ENCODE data around the gene RBM19.

Gene RBM19

GRCh38 chr12:113861708-113862312 lies 104.3 kb downstream of the RBM19 start:
- Histone ChIP-seq H3K4me1 (ENCODE audit: control insufficient read depth, insufficient read depth, low read length) (no peaks in the 10 kb centered on the region), H3K9ac (ENCODE audit: low read length) (no peak overlapping the region), H3K27me3 (ENCODE audit: control insufficient read depth, insufficient read depth, low read length) (no peaks in the 10 kb centered on the region), H3K4me3 (ENCODE audit: low read length) (no peak overlapping the region), H3K36me3 (ENCODE audit: control insufficient read depth, insufficient read depth, low read length) (peaks cover 5% of the 10 kb centered on the region), H3K9me3 (ENCODE audit: control insufficient read depth, low read length) (no peaks in the 10 kb centered on the region)

DNA sequence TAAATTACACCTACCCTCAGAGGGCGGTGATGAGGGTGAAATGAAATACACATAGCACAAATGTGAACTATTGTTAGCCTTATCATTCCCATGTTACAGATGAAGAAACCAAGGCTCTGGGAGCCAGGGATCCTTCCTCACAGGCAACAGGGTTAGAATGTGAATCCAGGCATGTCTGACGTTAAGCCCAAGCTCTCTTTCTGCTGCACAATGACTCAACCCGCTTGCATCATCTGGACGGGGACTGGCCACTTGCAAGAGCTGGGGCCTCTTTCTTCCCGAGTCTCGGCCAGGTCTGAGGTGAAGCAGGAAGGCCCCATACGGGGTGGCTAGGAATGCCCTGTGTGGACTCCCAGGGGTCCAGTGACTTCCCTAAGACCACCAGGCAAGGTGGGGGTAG lies 105.2 kb downstream of the RBM19 start:
- Histone ChIP-seq H3K27me3 (ENCODE audit: control insufficient read depth, insufficient read depth, low read length) (no peaks in the 10 kb centered on the region), H3K4me3 (ENCODE audit: low read length) (no peak overlapping the region), H3K9me3 (ENCODE audit: control insufficient read depth, low read length) (no peaks in the 10 kb centered on the region), H3K4me1 (ENCODE audit: control insufficient read depth, insufficient read depth, low read length) (no peaks in the 10 kb centered on the region), H3K9ac (ENCODE audit: low read length) (no peak overlapping the region), H3K36me3 (ENCODE audit: control insufficient read depth, insufficient read depth, low read length) (peaks cover 7% of the 10 kb centered on the region)

GRCh38 chr12:113860059-113860820 lies 105.9 kb downstream of the RBM19 start:
- no peak overlapping the region for H3K9ac ChIP-seq (ENCODE audit: low read length)
- H3K9me3 ChIP-seq (ENCODE audit: control insufficient read depth, low read length), result no peaks in the 10 kb centered on the region
- H3K27me3 ChIP-seq (ENCODE audit: control insufficient read depth, insufficient read depth, low read length), result no peaks in the 10 kb centered on the region
- H3K4me3 ChIP-seq (ENCODE audit: low read length), result no peak overlapping the region
- H3K4me1 ChIP-seq (ENCODE audit: control insufficient read depth, insufficient read depth, low read length), result no peaks in the 10 kb centered on the region
- H3K36me3 ChIP-seq (ENCODE audit: control insufficient read depth, insufficient read depth, low read length), result peaks cover 7% of the 10 kb centered on the region

- no peak overlapping the region for H3K9ac ChIP-seq (ENCODE audit: low read length)
Measured at GRCh38 chr12:113858841-113859386, 107.2 kb downstream of the RBM19 start.

DNA sequence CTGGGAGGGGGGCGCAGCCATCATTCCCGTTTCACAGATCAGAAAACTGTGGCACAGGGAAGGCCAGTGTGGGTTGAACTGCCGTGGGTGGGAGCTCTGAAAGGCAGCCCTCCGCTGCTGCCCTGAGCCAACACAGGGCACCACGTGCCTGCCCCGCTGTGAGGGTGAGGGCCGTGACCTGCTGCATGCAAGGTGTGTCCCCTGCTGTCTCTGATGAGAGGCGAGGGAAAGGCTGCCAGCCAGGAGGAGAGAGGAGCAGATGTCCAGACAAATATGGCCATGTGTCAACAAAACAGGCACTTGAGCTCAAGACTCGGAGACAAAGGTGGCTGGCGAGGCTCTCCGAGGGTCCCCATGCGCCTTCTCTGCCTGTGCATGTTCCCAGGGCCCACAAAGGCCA lies 108.8 kb downstream of the RBM19 start:
- peaks cover 7% of the 10 kb centered on the region for H3K36me3 ChIP-seq (ENCODE audit: control insufficient read depth, insufficient read depth, low read length)
- no peaks in the 10 kb centered on the region for H3K27me3 ChIP-seq (ENCODE audit: control insufficient read depth, insufficient read depth, low read length)
- H3K9me3 ChIP-seq (ENCODE audit: control insufficient read depth, low read length), result no peaks in the 10 kb centered on the region
- no peak overlapping the region for H3K4me3 ChIP-seq (ENCODE audit: low read length)
- H3K4me1 ChIP-seq (ENCODE audit: control insufficient read depth, insufficient read depth, low read length), result no peaks in the 10 kb centered on the region
- H3K9ac ChIP-seq (ENCODE audit: low read length), result no peak overlapping the region

More at GRCh38 chr12:113858841-113859386, 107.2 kb downstream of the RBM19 start:
- no peak overlapping the region for H3K4me3 ChIP-seq (ENCODE audit: low read length)
- H3K36me3 ChIP-seq (ENCODE audit: control insufficient read depth, insufficient read depth, low read length), result peaks cover 7% of the 10 kb centered on the region
- H3K4me1 ChIP-seq (ENCODE audit: control insufficient read depth, insufficient read depth, low read length), result no peaks in the 10 kb centered on the region
- no peaks in the 10 kb centered on the region for H3K27me3 ChIP-seq (ENCODE audit: control insufficient read depth, insufficient read depth, low read length)
- no peaks in the 10 kb centered on the region for H3K9me3 ChIP-seq (ENCODE audit: control insufficient read depth, low read length)

DNA sequence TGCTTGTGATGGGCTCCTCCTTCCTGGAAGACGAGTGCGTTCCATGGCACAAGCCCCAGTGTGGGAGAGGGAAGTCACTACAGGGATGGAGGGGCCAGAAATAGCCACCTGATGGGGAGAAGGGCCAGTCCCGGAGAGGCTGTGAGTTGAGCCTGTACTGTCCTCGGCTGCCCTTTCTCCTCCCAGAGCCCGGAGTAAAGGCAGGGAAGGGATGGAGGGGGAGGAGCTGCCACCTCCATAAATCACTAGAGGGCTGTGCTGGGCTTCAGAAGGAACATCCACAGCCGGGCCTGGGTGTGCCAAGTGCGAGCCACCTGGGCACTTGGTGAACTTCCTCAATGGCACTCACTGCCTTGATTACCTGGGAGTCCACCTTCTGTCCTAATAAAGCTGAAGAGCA lies 110.1 kb downstream of the RBM19 start:
- Histone ChIP-seq H3K9me3 (ENCODE audit: control insufficient read depth, low read length) (no peaks in the 10 kb centered on the region), H3K4me3 (ENCODE audit: low read length) (no peak overlapping the region), H3K36me3 (ENCODE audit: control insufficient read depth, insufficient read depth, low read length) (peaks cover 7% of the 10 kb centered on the region), H3K4me1 (ENCODE audit: control insufficient read depth, insufficient read depth, low read length) (no peaks in the 10 kb centered on the region), H3K9ac (ENCODE audit: low read length) (no peak overlapping the region), H3K27me3 (ENCODE audit: control insufficient read depth, insufficient read depth, low read length) (no peaks in the 10 kb centered on the region)

GRCh38 chr12:113854385-113855142 lies 111.6 kb downstream of the RBM19 start:
- Histone ChIP-seq H3K27me3 (ENCODE audit: control insufficient read depth, insufficient read depth, low read length) (no peaks in the 10 kb centered on the region), H3K9ac (ENCODE audit: low read length) (no peak overlapping the region), H3K4me1 (ENCODE audit: control insufficient read depth, insufficient read depth, low read length) (no peaks in the 10 kb centered on the region), H3K4me3 (ENCODE audit: low read length) (no peak overlapping the region), H3K9me3 (ENCODE audit: control insufficient read depth, low read length) (no peaks in the 10 kb centered on the region), H3K36me3 (ENCODE audit: control insufficient read depth, insufficient read depth, low read length) (peaks cover 7% of the 10 kb centered on the region)

DNA sequence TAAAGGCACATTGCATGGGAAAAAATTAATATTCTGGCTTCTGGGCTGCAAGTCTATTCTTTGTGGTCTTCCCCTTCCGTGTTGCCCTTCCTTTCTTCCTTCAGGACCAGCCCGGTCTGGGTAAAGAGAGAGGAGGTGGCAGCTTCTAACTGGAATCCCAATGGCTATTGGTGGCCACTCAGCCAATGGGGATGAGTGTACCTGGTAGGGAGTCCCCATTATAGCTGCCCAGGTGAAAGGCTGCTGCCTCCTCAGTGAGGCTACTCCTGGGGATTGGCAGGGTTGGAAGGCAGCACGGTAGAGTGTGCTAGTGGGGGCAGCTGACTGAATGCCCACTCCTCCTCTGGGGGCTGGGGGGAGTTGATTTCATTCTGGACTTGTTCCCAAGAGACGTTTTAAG lies 112.6 kb downstream of the RBM19 start:
- H3K27me3 ChIP-seq (ENCODE audit: control insufficient read depth, insufficient read depth, low read length), result no peaks in the 10 kb centered on the region
- H3K9ac ChIP-seq (ENCODE audit: low read length), result no peak overlapping the region
- H3K4me3 ChIP-seq (ENCODE audit: low read length), result no peak overlapping the region
- H3K9me3 ChIP-seq (ENCODE audit: control insufficient read depth, low read length), result no peaks in the 10 kb centered on the region
- peaks cover 7% of the 10 kb centered on the region for H3K36me3 ChIP-seq (ENCODE audit: control insufficient read depth, insufficient read depth, low read length)
- H3K4me1 ChIP-seq (ENCODE audit: control insufficient read depth, insufficient read depth, low read length), result no peaks in the 10 kb centered on the region

DNA sequence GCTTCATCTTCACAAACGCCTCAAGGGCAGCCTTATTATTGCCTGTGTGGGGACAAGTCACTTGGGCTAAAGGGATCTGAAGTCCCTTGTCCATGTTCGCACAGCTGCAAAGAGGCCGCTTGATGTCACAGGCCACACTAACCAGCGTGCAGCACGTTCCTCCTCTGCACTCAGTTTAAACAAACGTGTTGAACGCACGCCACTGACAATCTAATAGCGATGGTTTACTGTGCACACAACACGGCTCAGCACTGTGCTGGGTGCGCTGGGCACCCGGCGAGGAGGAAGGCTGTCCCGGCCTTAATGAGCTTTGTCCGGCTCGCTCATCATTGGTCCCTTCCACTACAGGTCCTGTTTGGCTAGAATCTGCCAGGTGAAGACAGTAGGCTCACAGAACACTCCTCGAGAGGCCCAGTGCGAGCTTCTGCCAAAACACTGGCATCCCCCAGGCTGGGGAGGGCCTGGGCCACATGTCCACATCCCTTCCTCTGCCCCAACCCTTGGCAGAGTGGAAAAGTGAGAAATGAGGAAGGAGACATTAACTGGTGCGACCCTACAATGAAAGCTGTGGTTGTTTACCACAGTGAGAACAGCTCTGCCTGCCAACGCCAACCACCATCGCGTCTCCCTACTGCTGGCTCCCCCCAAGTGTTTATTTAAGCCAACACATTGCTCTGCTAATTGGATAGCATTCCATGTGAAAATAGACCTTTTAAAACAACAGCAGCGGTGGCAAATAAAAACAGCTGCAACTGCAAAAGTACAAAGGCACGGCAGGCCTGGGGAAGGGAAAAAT lies 113.2 kb downstream of the RBM19 start:
- no peaks in the 10 kb centered on the region for H3K9me3 ChIP-seq (ENCODE audit: control insufficient read depth, low read length)
- H3K4me1 ChIP-seq (ENCODE audit: control insufficient read depth, insufficient read depth, low read length), result no peaks in the 10 kb centered on the region
- H3K36me3 ChIP-seq (ENCODE audit: control insufficient read depth, insufficient read depth, low read length), result peaks cover 7% of the 10 kb centered on the region
- no peak overlapping the region for H3K9ac ChIP-seq (ENCODE audit: low read length)
- no peak overlapping the region for H3K4me3 ChIP-seq (ENCODE audit: low read length)
- no peaks in the 10 kb centered on the region for H3K27me3 ChIP-seq (ENCODE audit: control insufficient read depth, insufficient read depth, low read length)

GRCh38 chr12:113852264-113852663 lies 113.9 kb downstream of the RBM19 start:
- H3K9ac ChIP-seq (ENCODE audit: low read length), result no peak overlapping the region

GRCh38 chr12:113850309-113851056 lies 115.6 kb downstream of the RBM19 start:
- Histone ChIP-seq H3K9me3 (ENCODE audit: control insufficient read depth, low read length) (no peaks in the 10 kb centered on the region), H3K27me3 (ENCODE audit: control insufficient read depth, insufficient read depth, low read length) (no peaks in the 10 kb centered on the region), H3K36me3 (ENCODE audit: control insufficient read depth, insufficient read depth, low read length) (no peaks in the 10 kb centered on the region), H3K9ac (ENCODE audit: low read length) (no peak overlapping the region), H3K4me1 (ENCODE audit: control insufficient read depth, insufficient read depth, low read length) (no peaks in the 10 kb centered on the region), H3K4me3 (ENCODE audit: low read length) (no peak overlapping the region)

More at GRCh38 chr12:113852264-113852663, 113.9 kb downstream of the RBM19 start:
- peaks cover 7% of the 10 kb centered on the region for H3K36me3 ChIP-seq (ENCODE audit: control insufficient read depth, insufficient read depth, low read length)
- no peak overlapping the region for H3K4me3 ChIP-seq (ENCODE audit: low read length)
- H3K4me1 ChIP-seq (ENCODE audit: control insufficient read depth, insufficient read depth, low read length), result no peaks in the 10 kb centered on the region
- H3K27me3 ChIP-seq (ENCODE audit: control insufficient read depth, insufficient read depth, low read length), result no peaks in the 10 kb centered on the region
- no peaks in the 10 kb centered on the region for H3K9me3 ChIP-seq (ENCODE audit: control insufficient read depth, low read length)
